ENCODE results near the gene DDX39A.

DNA sequence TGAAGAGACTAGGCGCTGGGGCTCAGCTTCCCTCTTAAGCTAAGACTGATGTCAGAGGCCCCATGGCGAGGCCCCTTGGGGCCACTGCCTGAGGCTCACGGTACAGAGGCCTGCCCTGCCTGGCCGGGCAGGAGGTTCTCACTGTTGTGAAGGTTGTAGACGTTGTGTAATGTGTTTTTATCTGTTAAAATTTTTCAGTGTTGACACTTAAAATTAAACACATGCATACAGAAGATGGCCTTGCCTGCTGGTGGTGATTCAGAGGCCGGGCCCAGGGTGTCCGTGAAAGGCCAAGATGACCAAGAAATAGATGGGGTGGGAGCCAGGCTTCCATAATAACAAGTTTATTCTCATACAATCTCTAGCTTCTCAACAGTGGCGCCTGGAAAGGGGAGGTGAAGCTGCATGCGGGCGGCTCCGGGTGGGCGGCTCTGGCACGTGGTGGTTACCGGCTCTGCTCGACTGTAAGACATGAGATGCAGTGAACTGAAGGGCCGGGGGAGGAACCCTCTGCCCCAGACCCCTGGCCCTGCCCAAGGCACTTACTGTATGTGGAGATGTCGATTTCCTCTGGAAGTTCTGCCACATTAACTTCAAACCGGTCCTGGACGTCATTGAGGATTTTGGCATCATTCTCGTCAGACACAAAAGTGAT is 10.5 kb downstream of the DDX39A start:
- TF ChIP-seq, protein P1, sequence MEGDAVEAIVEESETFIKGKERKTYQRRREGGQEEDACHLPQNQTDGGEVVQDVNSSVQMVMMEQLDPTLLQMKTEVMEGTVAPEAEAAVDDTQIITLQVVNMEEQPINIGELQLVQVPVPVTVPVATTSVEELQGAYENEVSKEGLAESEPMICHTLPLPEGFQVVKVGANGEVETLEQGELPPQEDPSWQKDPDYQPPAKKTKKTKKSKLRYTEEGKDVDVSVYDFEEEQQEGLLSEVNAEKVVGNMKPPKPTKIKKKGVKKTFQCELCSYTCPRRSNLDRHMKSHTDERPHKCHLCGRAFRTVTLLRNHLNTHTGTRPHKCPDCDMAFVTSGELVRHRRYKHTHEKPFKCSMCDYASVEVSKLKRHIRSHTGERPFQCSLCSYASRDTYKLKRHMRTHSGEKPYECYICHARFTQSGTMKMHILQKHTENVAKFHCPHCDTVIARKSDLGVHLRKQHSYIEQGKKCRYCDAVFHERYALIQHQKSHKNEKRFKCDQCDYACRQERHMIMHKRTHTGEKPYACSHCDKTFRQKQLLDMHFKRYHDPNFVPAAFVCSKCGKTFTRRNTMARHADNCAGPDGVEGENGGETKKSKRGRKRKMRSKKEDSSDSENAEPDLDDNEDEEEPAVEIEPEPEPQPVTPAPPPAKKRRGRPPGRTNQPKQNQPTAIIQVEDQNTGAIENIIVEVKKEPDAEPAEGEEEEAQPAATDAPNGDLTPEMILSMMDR (IDR thresholded peaks at IDR 0.05) = no peak
- TF ChIP-seq POLR2AphosphoS5 (IDR thresholded peaks at IDR 0.05) (no peak), EP300 (IDR thresholded peaks at IDR 0.05) (no peak)

Data from stomach (tissue), 4 donors.